ENCODE data around the gene NKX2-2. TPM values are rescaled to one million over a fixed set of nuclear protein-coding genes. Genes with fewer than 3 reads are reported as not detected.

NKX2-2 gene
- total RNA-seq, 6 donors from 2014 or later: not detected

GRCh38 chr20:21501184-21501583 lies 12.7 kb downstream of the NKX2-2 start:
- ATAC-seq (ENCODE audit: low FRiP score in 2 of 2) (no peak), DNase-seq (no peak)
- H3K9me3 ChIP-seq: no peaks in the 10 kb centered on the region
- H3K36me3 ChIP-seq: no peaks in the 10 kb centered on the region
- TF ChIP-seq POLR2A (IDR thresholded peaks at IDR 0.05) (no peak), POLR2AphosphoS5 (IDR thresholded peaks at IDR 0.05) (no peak), EP300 (IDR thresholded peaks at IDR 0.05) (no peak), CTCF (IDR thresholded peaks at IDR 0.05) (no peak)
- no peak overlapping the region for H3K4me3 ChIP-seq
- no peak overlapping the region for H3K27ac ChIP-seq
- peaks cover 10 to 13% (median 12%) of the 10 kb centered on the region in 4 donors for H3K4me1 ChIP-seq
- peaks cover 2 to 21% (median 13%) of the 10 kb centered on the region in 4 donors for H3K27me3 ChIP-seq
- WGBS, 2 donors: 87 to 88% methylated on average over 11 of the region's 11 CpGs

GRCh38 chr20:21500599-21500998 lies 13.3 kb downstream of the NKX2-2 start:
- Histone ChIP-seq H3K4me3 (no peak overlapping the region), H3K27ac (no peak overlapping the region), H3K27me3 (peaks cover 2 to 15% (median 8%) of the 10 kb centered on the region in 4 donors), H3K36me3 (no peaks in the 10 kb centered on the region), H3K9me3 (no peaks in the 10 kb centered on the region), H3K4me1 (peaks cover 4 to 7% (median 6%) of the 10 kb centered on the region in 4 donors)
- ATAC-seq (ENCODE audit: low FRiP score in 2 of 2) (no peak), DNase-seq (no peak)
- TF ChIP-seq EP300 (IDR thresholded peaks at IDR 0.05): no peak
- TF ChIP-seq CTCF (IDR thresholded peaks at IDR 0.05): no peak
- no peak for TF ChIP-seq POLR2A (IDR thresholded peaks at IDR 0.05)
- TF ChIP-seq POLR2AphosphoS5 (IDR thresholded peaks at IDR 0.05): no peak
- 80 to 89% methylated on average over 3 to 7 of the region's 7 CpGs for WGBS, 2 donors

GRCh38 chr20:21499641-21500040 lies 14.2 kb downstream of the NKX2-2 start:
- no peaks in the 10 kb centered on the region for H3K4me1 ChIP-seq
- 66 to 72% methylated on average over 7 of the region's 7 CpGs for WGBS, 2 donors
- no peaks in the 10 kb centered on the region for H3K9me3 ChIP-seq
- no peak overlapping the region for H3K27ac ChIP-seq
- peaks cover 0 to 5% (median 2%) of the 10 kb centered on the region in 4 donors for H3K27me3 ChIP-seq
- no peak for DNase-seq
- TF ChIP-seq POLR2AphosphoS5 (IDR thresholded peaks at IDR 0.05) (no peak), CTCF (IDR thresholded peaks at IDR 0.05) (no peak), EP300 (IDR thresholded peaks at IDR 0.05) (no peak), POLR2A (IDR thresholded peaks at IDR 0.05) (no peak)
- ATAC-seq (ENCODE audit: low FRiP score in 2 of 2): no peak
- no peak overlapping the region for H3K4me3 ChIP-seq
- no peaks in the 10 kb centered on the region for H3K36me3 ChIP-seq

GRCh38 chr20:21498635-21499034 lies 15.2 kb downstream of the NKX2-2 start:
- ATAC-seq (ENCODE audit: low FRiP score in 2 of 2) (no peak), DNase-seq (no peak)
- no peaks in the 10 kb centered on the region for H3K27me3 ChIP-seq
- no peaks in the 10 kb centered on the region for H3K36me3 ChIP-seq
- H3K4me1 ChIP-seq: no peaks in the 10 kb centered on the region
- H3K9me3 ChIP-seq: no peaks in the 10 kb centered on the region
- H3K4me3 ChIP-seq: no peak overlapping the region
- no peak overlapping the region for H3K27ac ChIP-seq
- TF ChIP-seq CTCF (IDR thresholded peaks at IDR 0.05) (no peak), EP300 (IDR thresholded peaks at IDR 0.05) (no peak), POLR2A (IDR thresholded peaks at IDR 0.05) (no peak), POLR2AphosphoS5 (IDR thresholded peaks at IDR 0.05) (no peak)
- 36 to 54% methylated on average over 4 of the region's 4 CpGs for WGBS, 2 donors

- DNase-seq (no peak), ATAC-seq (ENCODE audit: low FRiP score in 2 of 2) (no peak)
- 58 to 59% methylated on average over 6 of the region's 6 CpGs for WGBS, 2 donors
- no peaks in the 10 kb centered on the region for H3K4me1 ChIP-seq
- no peaks in the 10 kb centered on the region for H3K9me3 ChIP-seq
- no peaks in the 10 kb centered on the region for H3K36me3 ChIP-seq
- H3K27ac ChIP-seq: no peak overlapping the region
- TF ChIP-seq POLR2A (IDR thresholded peaks at IDR 0.05) (no peak), EP300 (IDR thresholded peaks at IDR 0.05) (no peak), CTCF (IDR thresholded peaks at IDR 0.05) (no peak), POLR2AphosphoS5 (IDR thresholded peaks at IDR 0.05) (no peak)
- no peak overlapping the region for H3K4me3 ChIP-seq
- no peaks in the 10 kb centered on the region for H3K27me3 ChIP-seq
Observed at GRCh38 chr20:21498195-21498594, 15.7 kb downstream of the NKX2-2 start.
